ENCODE measurements around the gene CACNG6.

The CACNG6 gene

DNA sequence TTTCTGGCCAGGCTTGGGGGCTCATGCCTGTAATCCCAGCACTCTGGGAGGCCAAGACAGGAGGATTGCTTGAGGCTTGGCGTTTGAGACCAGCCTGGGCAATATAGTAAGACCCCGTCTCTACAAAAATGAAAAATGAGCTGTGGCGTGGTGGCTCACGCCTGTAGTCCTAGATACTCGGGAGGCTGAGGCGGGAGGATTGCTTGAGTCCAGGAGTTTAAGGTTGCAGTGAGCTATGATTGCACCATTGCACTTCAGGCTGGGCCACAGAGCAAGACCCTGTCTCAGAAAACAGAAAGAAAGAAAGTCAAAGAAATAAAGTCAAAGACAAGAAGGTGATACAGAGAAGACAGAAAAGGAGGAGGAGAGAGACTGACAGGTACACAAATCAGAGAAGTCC is 2.5 kb upstream of the CACNG6 start:
- TF ChIP-seq, protein P1, sequence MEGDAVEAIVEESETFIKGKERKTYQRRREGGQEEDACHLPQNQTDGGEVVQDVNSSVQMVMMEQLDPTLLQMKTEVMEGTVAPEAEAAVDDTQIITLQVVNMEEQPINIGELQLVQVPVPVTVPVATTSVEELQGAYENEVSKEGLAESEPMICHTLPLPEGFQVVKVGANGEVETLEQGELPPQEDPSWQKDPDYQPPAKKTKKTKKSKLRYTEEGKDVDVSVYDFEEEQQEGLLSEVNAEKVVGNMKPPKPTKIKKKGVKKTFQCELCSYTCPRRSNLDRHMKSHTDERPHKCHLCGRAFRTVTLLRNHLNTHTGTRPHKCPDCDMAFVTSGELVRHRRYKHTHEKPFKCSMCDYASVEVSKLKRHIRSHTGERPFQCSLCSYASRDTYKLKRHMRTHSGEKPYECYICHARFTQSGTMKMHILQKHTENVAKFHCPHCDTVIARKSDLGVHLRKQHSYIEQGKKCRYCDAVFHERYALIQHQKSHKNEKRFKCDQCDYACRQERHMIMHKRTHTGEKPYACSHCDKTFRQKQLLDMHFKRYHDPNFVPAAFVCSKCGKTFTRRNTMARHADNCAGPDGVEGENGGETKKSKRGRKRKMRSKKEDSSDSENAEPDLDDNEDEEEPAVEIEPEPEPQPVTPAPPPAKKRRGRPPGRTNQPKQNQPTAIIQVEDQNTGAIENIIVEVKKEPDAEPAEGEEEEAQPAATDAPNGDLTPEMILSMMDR (IDR thresholded peaks at IDR 0.05; ENCODE audit: low read depth, low read length, missing control alignments), result no peak
- H3K4me3 ChIP-seq (ENCODE audit: low read depth, low read length), result no peak overlapping the region
- no peak for DNase-seq (ENCODE audit: low read depth)

DNA sequence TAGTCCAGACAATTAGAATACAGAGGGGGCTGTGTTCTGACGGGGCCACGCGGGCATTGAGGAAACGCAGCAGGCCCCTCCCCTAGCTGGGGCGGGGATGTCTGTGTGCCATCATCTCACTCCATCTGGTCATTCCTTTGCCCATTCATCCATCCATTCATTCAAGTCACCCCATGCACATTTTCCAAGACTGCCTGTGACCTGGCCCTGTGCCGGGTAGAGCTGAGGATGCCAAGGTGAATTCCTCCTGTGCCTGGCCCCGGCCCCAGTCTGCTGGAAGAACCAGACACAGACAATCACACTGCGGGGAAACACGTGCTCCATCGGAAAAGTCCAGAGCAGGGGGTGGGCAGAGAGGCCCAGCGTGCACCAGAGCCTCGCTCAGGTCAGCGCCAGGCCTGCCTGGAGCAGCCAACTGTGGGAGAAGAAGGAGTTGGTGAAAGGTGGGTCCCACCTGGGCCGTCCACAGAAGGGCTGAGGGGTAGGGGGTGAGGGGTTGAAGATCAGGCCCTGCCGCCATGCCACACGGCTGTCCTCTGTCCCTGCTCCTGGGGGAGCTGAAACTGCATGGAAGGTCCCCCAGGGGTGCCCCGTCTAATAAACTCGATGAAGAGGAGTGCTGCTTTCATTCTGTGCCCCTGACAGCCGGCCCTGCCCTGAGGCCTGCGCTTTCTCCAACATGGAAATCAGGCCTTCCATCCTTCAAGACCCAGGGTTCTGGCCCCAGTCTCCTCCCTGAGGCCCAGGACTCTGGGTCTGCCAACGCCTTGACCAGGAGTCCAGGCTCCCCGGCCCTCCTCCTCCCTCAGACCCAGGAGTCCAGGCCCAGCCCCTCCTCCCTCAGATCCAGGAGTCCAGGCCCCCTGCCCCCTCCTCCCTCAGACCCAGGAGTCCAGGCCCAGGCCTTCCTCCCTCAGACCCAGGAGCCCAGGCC is 1.6 kb upstream of the CACNG6 start:
- H3K4me3 ChIP-seq (ENCODE audit: low read depth, low read length), result no peak overlapping the region
- TF ChIP-seq, protein P1 (IDR thresholded peaks at IDR 0.05; ENCODE audit: low read depth, low read length, missing control alignments), result no peak
- DNase-seq (ENCODE audit: low read depth), result no peak

DNA sequence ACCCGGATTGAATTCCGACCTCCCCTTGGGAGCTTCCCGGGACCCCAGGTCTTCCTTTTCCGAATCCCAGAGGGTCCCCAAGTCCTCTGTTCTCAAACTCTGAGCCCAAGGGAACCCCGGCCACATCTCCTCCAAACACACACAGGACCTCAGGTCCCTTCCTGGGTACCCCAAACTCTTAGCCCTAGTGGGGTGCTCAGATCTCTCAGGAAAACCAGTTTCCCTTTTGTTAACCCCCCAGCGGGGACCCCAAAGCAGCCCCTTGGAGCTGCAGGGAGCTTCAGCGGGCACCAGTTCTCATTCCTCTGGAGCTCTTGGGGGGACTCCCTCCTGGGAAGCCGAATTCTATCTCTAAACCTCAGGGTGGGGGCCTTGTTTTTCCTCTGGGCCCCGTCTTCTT is 774 bp downstream of the CACNG6 start:
- no peak for DNase-seq (ENCODE audit: low read depth)
- TF ChIP-seq, protein P1 (IDR thresholded peaks at IDR 0.05; ENCODE audit: low read depth, low read length, missing control alignments), result no peak
- no peak overlapping the region for H3K4me3 ChIP-seq (ENCODE audit: low read depth, low read length)

DNA sequence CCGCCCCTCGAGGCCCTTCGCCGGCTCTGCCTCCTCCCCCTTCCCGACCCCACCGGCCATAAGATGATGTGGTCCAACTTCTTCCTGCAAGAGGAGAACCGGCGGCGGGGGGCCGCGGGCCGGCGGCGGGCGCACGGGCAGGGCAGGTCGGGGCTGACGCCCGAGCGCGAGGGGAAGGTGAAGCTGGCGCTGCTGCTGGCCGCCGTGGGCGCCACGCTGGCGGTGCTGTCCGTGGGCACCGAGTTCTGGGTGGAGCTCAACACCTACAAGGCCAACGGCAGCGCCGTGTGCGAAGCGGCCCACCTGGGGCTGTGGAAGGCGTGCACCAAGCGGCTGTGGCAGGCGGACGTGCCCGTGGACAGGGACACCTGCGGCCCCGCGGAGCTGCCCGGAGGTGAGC is 1.4 kb downstream of the CACNG6 start:
- no peak overlapping the region for H3K4me3 ChIP-seq (ENCODE audit: low read depth, low read length)
- TF ChIP-seq, protein P1 (IDR thresholded peaks at IDR 0.05; ENCODE audit: low read depth, low read length, missing control alignments), result no peak
- no peak for DNase-seq (ENCODE audit: low read depth)

DNA sequence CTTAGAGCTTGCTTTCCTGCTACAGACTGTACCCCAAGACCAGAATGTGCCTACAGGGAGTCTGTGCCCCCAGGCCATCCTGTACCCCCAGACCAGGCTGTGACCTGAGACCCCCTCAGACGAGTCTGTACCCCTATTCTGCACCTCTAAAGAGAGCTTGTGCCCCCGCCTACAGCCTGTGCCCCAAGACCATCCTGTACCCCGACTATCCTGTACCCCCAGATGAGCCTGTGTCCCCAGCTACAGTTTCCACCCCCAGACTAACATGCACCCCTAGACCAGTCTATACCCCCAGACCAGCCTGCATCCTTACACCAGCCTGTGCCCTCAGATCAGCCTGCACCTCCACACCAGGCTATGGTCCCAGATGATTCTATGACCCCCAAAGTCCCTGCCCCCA is 2.0 kb downstream of the CACNG6 start:
- H3K4me3 ChIP-seq (ENCODE audit: low read depth, low read length), result no peak overlapping the region
- no peak for DNase-seq (ENCODE audit: low read depth)
- TF ChIP-seq, protein P1 (IDR thresholded peaks at IDR 0.05; ENCODE audit: low read depth, low read length, missing control alignments), result no peak

DNA sequence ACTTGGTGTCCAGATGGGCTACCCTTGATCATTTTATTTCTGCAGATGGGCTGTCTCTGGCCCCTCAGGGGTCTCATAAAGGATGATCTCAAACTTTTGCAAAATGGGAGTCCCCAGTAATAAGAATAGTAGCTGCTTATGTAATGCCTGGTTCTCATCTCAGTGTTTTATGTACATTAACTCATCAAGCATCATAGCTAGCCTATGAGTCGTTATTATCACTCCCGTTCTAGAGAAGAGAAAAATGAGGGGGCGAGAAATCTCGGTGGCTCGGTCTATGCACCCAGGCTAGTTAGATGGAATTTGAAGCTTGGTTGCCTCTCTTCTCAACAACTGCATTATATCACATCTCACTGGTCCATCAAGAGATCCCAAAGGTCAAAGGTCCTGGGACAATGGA is 3.4 kb downstream of the CACNG6 start:
- H3K4me3 ChIP-seq (ENCODE audit: low read depth, low read length), result no peak overlapping the region
- DNase-seq (ENCODE audit: low read depth), result no peak
- TF ChIP-seq, protein P1 (IDR thresholded peaks at IDR 0.05; ENCODE audit: low read depth, low read length, missing control alignments), result no peak

DNA sequence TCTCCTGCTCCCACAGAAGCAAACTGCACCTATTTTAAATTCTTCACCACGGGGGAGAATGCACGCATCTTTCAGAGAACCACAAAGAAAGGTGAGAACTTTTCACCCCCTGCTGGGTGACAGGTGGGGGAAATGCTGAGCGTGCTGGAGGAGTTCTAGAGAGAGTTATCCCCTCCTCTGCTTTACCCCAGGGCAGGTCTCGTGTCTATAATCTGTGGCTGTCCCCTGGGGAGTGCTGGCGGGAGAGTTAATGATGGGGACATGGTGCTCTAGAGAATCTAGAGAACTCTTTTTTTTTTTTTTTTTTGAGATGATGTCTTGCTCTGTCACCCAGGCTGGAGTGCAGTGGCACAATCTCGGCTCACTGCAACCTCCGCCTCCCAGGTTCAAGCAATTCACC is 6.8 kb downstream of the CACNG6 start:
- no peak for DNase-seq (ENCODE audit: low read depth)
- H3K4me3 ChIP-seq (ENCODE audit: low read depth, low read length), result no peak overlapping the region
- TF ChIP-seq, protein P1 (IDR thresholded peaks at IDR 0.05; ENCODE audit: low read depth, low read length, missing control alignments), result no peak
